SU-DHL-6 (cell line): ENCODE results near the gene ACSS1.

ENCODE experiments used
- EZH2phosphoT487 ChIP-seq: fragments of 200-600 bp; sonication (generic), shearing (Covaris generic); conservative IDR thresholded peaks from 2 replicates; pipeline ENCODE4 v1.6.1; 2018; ENCODE audit warnings: mild to moderate bottlenecking, antibody characterized with exemption, low read length, moderate library complexity, mixed read lengths
- TF ChIP-seq, protein P1 (sequence below): fragments of 200-600 bp; sonication (generic); IDR thresholded peaks from one replicate; pipeline ENCODE4 v1.5.1; 2017; ENCODE audit warnings: antibody characterized with exemption, mild to moderate bottlenecking, low read length, moderate library complexity; ENCODE audit not compliant: insufficient read depth, poor library complexity, severe bottlenecking

- TF ChIP-seq, protein P1, sequence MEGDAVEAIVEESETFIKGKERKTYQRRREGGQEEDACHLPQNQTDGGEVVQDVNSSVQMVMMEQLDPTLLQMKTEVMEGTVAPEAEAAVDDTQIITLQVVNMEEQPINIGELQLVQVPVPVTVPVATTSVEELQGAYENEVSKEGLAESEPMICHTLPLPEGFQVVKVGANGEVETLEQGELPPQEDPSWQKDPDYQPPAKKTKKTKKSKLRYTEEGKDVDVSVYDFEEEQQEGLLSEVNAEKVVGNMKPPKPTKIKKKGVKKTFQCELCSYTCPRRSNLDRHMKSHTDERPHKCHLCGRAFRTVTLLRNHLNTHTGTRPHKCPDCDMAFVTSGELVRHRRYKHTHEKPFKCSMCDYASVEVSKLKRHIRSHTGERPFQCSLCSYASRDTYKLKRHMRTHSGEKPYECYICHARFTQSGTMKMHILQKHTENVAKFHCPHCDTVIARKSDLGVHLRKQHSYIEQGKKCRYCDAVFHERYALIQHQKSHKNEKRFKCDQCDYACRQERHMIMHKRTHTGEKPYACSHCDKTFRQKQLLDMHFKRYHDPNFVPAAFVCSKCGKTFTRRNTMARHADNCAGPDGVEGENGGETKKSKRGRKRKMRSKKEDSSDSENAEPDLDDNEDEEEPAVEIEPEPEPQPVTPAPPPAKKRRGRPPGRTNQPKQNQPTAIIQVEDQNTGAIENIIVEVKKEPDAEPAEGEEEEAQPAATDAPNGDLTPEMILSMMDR, result no peak
- no peak for TF ChIP-seq EZH2phosphoT487
These were observed 38.4 kb downstream of the ACSS1 start for GRCh38 chr20:25019381-25020155.
